Effector memory CD4-positive, alpha-beta T cell (primary cell): Measurements from ENCODE around the gene PDCD1LG2.

Source experiments
- DNase-seq, 3 donors: peaks; one replicate each; pipeline ENCODE4 v3.0.0-alpha.2; 2020
- H3K27ac ChIP-seq: 2 replicates; pipeline ENCODE4 v1.7.0; 2013; ENCODE audit warnings: mild to moderate bottlenecking, low read length, moderate library complexity; ENCODE audit not compliant: insufficient read depth, poor library complexity, severe bottlenecking
- H3K27me3 ChIP-seq: replicated peaks from 2 replicates; pipeline ENCODE4 v1.7.0; 2013; ENCODE audit warnings: mild to moderate bottlenecking, low read length; ENCODE audit not compliant: insufficient read depth, control insufficient read depth, poor library complexity, severe bottlenecking
- H3K36me3 ChIP-seq: 2 replicates; pipeline ENCODE4 v1.7.0; 2013; ENCODE audit warnings: mild to moderate bottlenecking, low read length, moderate library complexity; ENCODE audit not compliant: control insufficient read depth, insufficient read depth
- H3K4me1 ChIP-seq: 2 replicates; pipeline ENCODE4 v1.7.0; 2013; ENCODE audit warnings: low read length, mild to moderate bottlenecking; ENCODE audit not compliant: control insufficient read depth, insufficient read depth, poor library complexity, severe bottlenecking
- H3K4me3 ChIP-seq: 2 replicates; pipeline ENCODE4 v1.7.0; 2013; ENCODE audit warnings: low read length, low read depth, mild to moderate bottlenecking; ENCODE audit not compliant: insufficient read depth, poor library complexity, severe bottlenecking
- H3K9me3 ChIP-seq: 2 replicates; pipeline ENCODE4 v1.7.0; 2013; ENCODE audit warnings: mild to moderate bottlenecking, low read length, moderate library complexity; ENCODE audit not compliant: control insufficient read depth

PDCD1LG2 gene

GRCh38 chr9:5563886-5564285 lies 53.6 kb downstream of the PDCD1LG2 start:
- DNase-seq: no peak
- H3K36me3 ChIP-seq: no peaks in the 10 kb centered on the region
- H3K4me3 ChIP-seq: no peak overlapping the region

DNA sequence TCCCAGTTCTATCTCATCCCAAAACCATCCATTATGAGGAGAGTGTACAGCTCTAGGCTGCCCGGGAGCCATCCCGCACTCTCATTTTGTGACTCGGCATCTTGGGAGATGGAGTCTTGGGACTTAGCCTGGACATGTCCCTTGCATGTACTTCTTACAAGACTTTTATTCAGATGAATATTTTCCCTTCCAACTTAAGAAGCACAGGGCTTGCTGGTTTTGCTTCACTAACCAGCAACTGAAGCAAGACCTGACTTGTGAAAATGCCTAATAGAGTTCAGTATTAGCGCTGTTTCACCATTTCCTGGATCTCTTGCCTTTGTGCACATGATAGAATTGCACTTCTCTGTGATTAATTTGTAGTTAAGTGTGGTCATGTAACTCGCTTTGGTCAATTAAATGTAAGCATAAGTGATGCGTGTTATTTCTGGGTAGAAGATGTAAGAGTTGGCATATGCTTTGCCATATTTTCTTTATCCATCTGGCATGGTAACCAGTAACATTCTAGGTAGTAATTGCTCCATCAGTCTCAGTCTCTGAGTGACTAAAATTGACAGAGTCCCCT lies 55.8 kb downstream of the PDCD1LG2 start:
- H3K27ac ChIP-seq: no peak overlapping the region
- peaks cover 13% of the 10 kb centered on the region for H3K4me1 ChIP-seq
- no peak for DNase-seq

More at GRCh38 chr9:5563886-5564285, 53.6 kb downstream of the PDCD1LG2 start:
- H3K9me3 ChIP-seq: no peaks in the 10 kb centered on the region
- peaks cover 14% of the 10 kb centered on the region for H3K4me1 ChIP-seq
- H3K27me3 ChIP-seq: no peaks in the 10 kb centered on the region
- H3K27ac ChIP-seq: no peak overlapping the region

GRCh38 chr9:5568868-5569267 lies 58.5 kb downstream of the PDCD1LG2 start:
- no peaks in the 10 kb centered on the region for H3K9me3 ChIP-seq
- no peaks in the 10 kb centered on the region for H3K27me3 ChIP-seq
- no peak for DNase-seq
- no peak overlapping the region for H3K27ac ChIP-seq
- H3K36me3 ChIP-seq: no peaks in the 10 kb centered on the region
- H3K4me1 ChIP-seq: peaks cover 13% of the 10 kb centered on the region
- H3K4me3 ChIP-seq: peak overlapping the region; percentile 5

More for the DNA sequence above, 55.8 kb downstream of the PDCD1LG2 start:
- Histone ChIP-seq H3K27me3 (no peaks in the 10 kb centered on the region), H3K4me3 (no peak overlapping the region), H3K9me3 (no peaks in the 10 kb centered on the region), H3K36me3 (no peaks in the 10 kb centered on the region)

DNA sequence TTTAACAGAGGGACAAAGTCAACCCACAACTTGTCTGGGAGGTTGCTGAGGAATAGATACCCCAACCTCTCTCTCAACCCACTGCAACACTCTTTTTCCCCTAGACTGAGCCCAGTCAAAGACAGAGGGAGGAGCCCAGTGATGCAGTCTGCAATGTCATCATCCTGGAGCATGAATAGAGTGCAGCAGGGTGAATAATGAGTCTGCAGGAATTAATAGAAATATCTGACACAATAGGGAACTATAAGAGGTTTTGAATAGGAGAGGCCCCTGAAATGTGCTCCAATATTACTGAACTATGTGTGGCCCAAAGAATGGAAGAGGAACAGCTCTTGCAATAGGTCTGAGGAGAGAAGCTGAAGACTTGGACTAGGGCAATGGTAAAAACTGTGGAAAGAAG lies 59.1 kb downstream of the PDCD1LG2 start:
- Histone ChIP-seq H3K4me1 (peaks cover 13% of the 10 kb centered on the region), H3K27ac (no peak overlapping the region), H3K9me3 (no peaks in the 10 kb centered on the region), H3K4me3 (no peak overlapping the region), H3K36me3 (no peaks in the 10 kb centered on the region), H3K27me3 (no peaks in the 10 kb centered on the region)
- DNase-seq: no peak

GRCh38 chr9:5569891-5570290 lies 59.6 kb downstream of the PDCD1LG2 start:
- no peak overlapping the region for H3K27ac ChIP-seq
- no peaks in the 10 kb centered on the region for H3K9me3 ChIP-seq
- DNase-seq: no peak
- peaks cover 13% of the 10 kb centered on the region for H3K4me1 ChIP-seq
- no peak overlapping the region for H3K4me3 ChIP-seq
- H3K27me3 ChIP-seq: no peaks in the 10 kb centered on the region
- no peaks in the 10 kb centered on the region for H3K36me3 ChIP-seq

DNA sequence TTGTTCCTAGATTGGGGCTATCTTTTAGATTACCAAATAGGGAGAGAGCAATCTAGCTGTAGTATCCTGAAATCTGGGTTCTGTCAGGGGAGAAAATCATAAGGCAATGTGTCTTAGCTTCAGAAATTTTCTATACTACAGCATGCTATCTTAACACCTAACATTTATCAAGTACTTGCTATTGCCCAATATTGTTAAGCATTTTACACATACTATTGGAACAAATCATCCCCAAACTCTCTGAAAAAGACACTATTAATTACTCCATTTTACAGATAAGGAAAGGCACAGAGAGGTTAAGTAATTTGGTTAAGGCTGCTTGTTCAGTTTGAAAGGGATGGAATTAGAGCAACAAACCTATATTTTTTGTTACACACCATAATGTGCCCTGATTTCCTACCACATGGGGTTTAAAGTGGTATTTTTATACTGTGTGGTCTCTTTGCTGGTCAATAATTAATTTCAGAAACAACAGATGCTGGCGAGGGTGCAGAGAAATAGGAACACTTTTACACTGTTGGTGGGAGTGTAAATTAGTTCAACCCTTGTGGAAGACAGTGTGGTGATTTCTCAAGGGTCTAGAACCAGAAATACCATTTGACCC lies 61.4 kb downstream of the PDCD1LG2 start:
- Histone ChIP-seq H3K36me3 (no peaks in the 10 kb centered on the region), H3K4me1 (peaks cover 13% of the 10 kb centered on the region), H3K27ac (no peak overlapping the region), H3K27me3 (no peaks in the 10 kb centered on the region), H3K4me3 (no peak overlapping the region), H3K9me3 (no peaks in the 10 kb centered on the region)
- DNase-seq: no peak

GRCh38 chr9:5574097-5574496 lies 63.8 kb downstream of the PDCD1LG2 start:
- H3K36me3 ChIP-seq: no peaks in the 10 kb centered on the region

DNA sequence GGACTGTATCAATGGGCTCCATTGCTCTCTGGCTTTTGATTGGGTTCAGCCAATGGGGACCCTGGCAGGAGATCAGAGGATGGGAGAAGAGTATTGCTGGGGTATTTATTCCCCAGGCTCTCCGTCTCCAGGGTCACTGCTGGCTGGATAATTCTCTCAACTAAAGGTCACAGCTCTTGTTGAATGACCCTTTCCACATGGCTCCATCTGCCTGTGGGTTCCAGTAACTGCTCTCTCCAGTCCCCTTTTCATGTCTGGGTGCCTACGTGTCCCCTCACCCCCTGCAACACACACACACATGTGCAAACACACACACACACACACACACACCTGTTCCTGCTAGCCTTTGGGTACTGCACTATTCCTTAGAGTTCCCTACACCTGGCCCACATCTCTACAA lies 64.7 kb downstream of the PDCD1LG2 start:
- H3K27ac ChIP-seq: no peak overlapping the region
- no peak for DNase-seq
- H3K36me3 ChIP-seq: no peaks in the 10 kb centered on the region
- H3K4me1 ChIP-seq: no peaks in the 10 kb centered on the region
- no peaks in the 10 kb centered on the region for H3K9me3 ChIP-seq
- H3K27me3 ChIP-seq: no peaks in the 10 kb centered on the region
- H3K4me3 ChIP-seq: no peak overlapping the region

More at GRCh38 chr9:5574097-5574496, 63.8 kb downstream of the PDCD1LG2 start:
- no peaks in the 10 kb centered on the region for H3K9me3 ChIP-seq
- H3K27me3 ChIP-seq: no peaks in the 10 kb centered on the region
- H3K4me3 ChIP-seq: no peak overlapping the region
- DNase-seq: no peak
- H3K4me1 ChIP-seq: peaks cover 5% of the 10 kb centered on the region
- H3K27ac ChIP-seq: no peak overlapping the region

- Histone ChIP-seq H3K27me3 (no peaks in the 10 kb centered on the region), H3K4me1 (no peaks in the 10 kb centered on the region), H3K4me3 (no peak overlapping the region), H3K9me3 (no peaks in the 10 kb centered on the region), H3K27ac (no peak overlapping the region), H3K36me3 (no peaks in the 10 kb centered on the region)
- no peak for DNase-seq
Measured at GRCh38 chr9:5577225-5577624, 66.9 kb downstream of the PDCD1LG2 start.

DNA sequence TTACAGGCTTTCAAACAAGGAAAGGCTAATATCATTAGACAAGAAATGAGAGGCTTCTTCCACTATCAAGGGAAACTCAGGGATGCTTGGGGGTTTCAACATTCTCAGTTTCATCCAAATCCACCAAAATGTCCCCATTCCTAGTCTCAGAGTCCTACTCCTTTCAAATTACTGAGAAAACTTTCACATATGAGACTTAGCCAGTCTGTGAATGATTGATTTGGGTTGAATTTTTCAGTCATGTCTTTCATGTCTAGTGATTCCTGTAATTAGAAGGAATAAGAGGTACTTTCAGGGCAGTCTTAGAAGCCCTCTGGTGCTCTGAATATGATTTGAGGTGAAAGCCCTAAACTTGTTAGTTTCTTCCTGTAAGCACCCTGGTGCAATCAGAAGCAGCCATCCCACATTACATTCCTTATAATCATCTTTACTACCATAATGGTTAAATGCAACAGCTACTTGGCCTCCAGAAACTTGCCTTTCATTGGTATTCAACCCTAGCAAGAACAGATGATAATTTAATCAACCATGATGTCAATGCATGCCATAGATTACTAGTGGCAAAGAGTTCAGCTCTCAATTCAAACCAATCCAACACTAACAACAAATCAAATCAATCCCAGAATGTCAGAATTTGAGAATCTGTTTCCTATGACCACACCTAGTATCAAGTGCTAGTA lies 67.8 kb downstream of the PDCD1LG2 start:
- Histone ChIP-seq H3K27me3 (no peaks in the 10 kb centered on the region), H3K9me3 (no peaks in the 10 kb centered on the region), H3K27ac (no peak overlapping the region), H3K4me3 (no peak overlapping the region), H3K4me1 (no peaks in the 10 kb centered on the region), H3K36me3 (no peaks in the 10 kb centered on the region)
- no peak for DNase-seq
